ENCODE results near the gene GALNT15. TPM values are rescaled to one million over a fixed set of nuclear protein-coding genes. Genes with fewer than 3 reads are reported as not detected.

GALNT15 gene
- total RNA-seq, 4 donors from 2014 or later = 18.6 to 196 (median 89.0) TPM

DNA sequence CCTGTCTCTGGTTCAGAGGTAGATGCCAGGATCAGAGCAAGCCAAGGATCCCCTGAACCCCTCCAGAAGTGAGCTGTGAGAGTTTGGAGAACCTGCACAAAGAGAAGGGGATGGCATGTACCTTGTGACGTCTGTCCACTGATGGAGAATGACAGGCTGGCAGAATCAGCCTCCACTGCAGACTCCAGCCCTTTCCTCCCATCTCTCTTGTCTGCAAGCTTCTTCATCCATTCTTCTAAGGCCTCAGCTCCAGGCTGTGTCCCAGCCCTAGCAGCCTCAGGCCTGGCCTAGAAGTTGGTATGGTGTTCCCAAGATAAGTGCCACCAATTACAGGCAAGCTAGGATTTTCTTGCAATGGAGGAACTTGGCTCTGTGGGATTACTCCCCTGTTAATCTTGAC, 8.6 kb downstream of the GALNT15 start:
- TF ChIP-seq, protein P1, sequence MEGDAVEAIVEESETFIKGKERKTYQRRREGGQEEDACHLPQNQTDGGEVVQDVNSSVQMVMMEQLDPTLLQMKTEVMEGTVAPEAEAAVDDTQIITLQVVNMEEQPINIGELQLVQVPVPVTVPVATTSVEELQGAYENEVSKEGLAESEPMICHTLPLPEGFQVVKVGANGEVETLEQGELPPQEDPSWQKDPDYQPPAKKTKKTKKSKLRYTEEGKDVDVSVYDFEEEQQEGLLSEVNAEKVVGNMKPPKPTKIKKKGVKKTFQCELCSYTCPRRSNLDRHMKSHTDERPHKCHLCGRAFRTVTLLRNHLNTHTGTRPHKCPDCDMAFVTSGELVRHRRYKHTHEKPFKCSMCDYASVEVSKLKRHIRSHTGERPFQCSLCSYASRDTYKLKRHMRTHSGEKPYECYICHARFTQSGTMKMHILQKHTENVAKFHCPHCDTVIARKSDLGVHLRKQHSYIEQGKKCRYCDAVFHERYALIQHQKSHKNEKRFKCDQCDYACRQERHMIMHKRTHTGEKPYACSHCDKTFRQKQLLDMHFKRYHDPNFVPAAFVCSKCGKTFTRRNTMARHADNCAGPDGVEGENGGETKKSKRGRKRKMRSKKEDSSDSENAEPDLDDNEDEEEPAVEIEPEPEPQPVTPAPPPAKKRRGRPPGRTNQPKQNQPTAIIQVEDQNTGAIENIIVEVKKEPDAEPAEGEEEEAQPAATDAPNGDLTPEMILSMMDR (IDR thresholded peaks at IDR 0.05) = no peak
- no peak for TF ChIP-seq POLR2A (IDR thresholded peaks at IDR 0.05)
- no peak for DNase-seq
- Histone ChIP-seq H3K4me1 (no peaks in the 10 kb centered on the region), H3K9me3 (no peaks in the 10 kb centered on the region), H3K27me3 (no peaks in the 10 kb centered on the region), H3K27ac (no peak overlapping the region), H3K4me3 (no peak overlapping the region), H3K36me3 (no peaks in the 10 kb centered on the region)

GRCh38 chr3:16183601-16184270, 9.3 kb downstream of the GALNT15 start:
- no peak overlapping the region for H3K27ac ChIP-seq
- TF ChIP-seq POLR2A (IDR thresholded peaks at IDR 0.05) = no peak
- TF ChIP-seq, protein P1 (IDR thresholded peaks at IDR 0.05) = no peak
- no peak overlapping the region for H3K4me3 ChIP-seq
- H3K36me3 ChIP-seq = no peaks in the 10 kb centered on the region
- H3K27me3 ChIP-seq = no peaks in the 10 kb centered on the region
- H3K4me1 ChIP-seq = no peaks in the 10 kb centered on the region
- H3K9me3 ChIP-seq = no peaks in the 10 kb centered on the region
- no peak for DNase-seq

DNA sequence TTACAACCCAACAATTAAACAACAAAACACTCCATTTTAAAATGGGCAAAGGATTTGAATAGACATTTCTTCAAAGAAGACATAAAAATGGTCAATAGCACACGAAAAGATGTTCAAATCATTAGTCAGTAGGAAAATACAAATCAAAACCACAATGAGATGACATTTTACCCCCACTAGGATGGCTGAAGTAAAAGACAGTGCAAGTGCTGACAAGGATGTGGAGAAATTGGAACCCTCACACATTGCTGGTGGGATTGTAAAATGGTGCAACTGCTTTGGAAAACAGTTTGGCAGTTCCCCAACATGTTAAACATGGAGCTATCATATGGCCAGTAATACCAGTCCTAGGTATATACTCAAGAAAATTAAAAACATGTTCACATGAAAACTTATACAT, 11.6 kb downstream of the GALNT15 start:
- H3K36me3 ChIP-seq = no peaks in the 10 kb centered on the region
- H3K4me3 ChIP-seq = no peak overlapping the region
- no peaks in the 10 kb centered on the region for H3K27me3 ChIP-seq
- H3K9me3 ChIP-seq = no peaks in the 10 kb centered on the region
- H3K27ac ChIP-seq = no peak overlapping the region
- no peak for DNase-seq
- TF ChIP-seq POLR2A (IDR thresholded peaks at IDR 0.05) = no peak
- TF ChIP-seq, protein P1 (IDR thresholded peaks at IDR 0.05) = no peak
- no peaks in the 10 kb centered on the region for H3K4me1 ChIP-seq

GRCh38 chr3:16186565-16186964, 12.1 kb downstream of the GALNT15 start:
- H3K27ac ChIP-seq = no peak overlapping the region
- no peak for TF ChIP-seq POLR2A (IDR thresholded peaks at IDR 0.05)
- TF ChIP-seq, protein P1 (IDR thresholded peaks at IDR 0.05) = no peak

DNA sequence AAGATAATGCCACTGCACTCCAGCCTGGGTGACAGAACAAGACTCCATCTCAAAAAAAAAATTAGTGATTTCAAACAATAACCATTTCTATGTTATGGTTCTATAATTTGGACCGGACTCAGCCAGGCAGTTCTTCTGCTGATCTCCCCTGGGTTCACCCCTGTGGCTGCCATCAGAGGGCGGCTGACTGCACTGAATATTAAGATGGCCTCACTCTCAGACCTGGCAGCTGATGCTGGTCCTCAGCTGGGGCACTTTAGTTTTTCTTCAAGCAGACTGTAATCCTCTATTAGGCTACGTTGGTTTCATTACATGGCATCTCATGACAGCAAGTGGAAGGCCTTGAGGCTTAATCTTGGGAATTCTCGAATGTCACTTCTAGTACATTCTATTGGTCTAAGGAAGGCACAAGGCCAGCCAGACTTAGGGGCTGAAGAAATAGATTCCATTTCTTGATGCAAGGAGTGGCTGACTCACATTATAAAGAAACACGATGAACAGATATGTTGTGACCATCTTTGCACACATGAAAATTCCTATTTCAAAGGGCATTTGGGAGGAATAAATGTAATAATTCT, 12.8 kb downstream of the GALNT15 start:
- H3K27ac ChIP-seq = no peak overlapping the region
- no peak for DNase-seq
- no peak for TF ChIP-seq POLR2A (IDR thresholded peaks at IDR 0.05)
- TF ChIP-seq, protein P1 (IDR thresholded peaks at IDR 0.05) = no peak
- H3K36me3 ChIP-seq = no peaks in the 10 kb centered on the region
- H3K4me3 ChIP-seq = no peak overlapping the region
- H3K9me3 ChIP-seq = no peaks in the 10 kb centered on the region
- H3K4me1 ChIP-seq = no peaks in the 10 kb centered on the region
- H3K27me3 ChIP-seq = no peaks in the 10 kb centered on the region

More at GRCh38 chr3:16186565-16186964, 12.1 kb downstream of the GALNT15 start:
- H3K27me3 ChIP-seq = no peaks in the 10 kb centered on the region
- no peaks in the 10 kb centered on the region for H3K9me3 ChIP-seq
- H3K4me1 ChIP-seq = no peaks in the 10 kb centered on the region
- no peaks in the 10 kb centered on the region for H3K36me3 ChIP-seq
- DNase-seq = no peak
- no peak overlapping the region for H3K4me3 ChIP-seq

Data from Peyer's patch (tissue), 4 donors.